Smooth muscle cell (in vitro differentiated cells): ENCODE results near the gene RAET1E. TPM values are rescaled to one million over a fixed set of nuclear protein-coding genes. Genes with fewer than 3 reads are reported as not detected.
"Not testable (repeated sequence)": the region's sequence is repeated elsewhere in the genome, so short reads cannot be mapped to it uniquely, and the experiment has no call there.

ENCODE experiments used
- DNase-seq: peaks from one replicate; lab custom pipeline; 2025; ENCODE audit not compliant: unreplicated experiment; lab: John Stamatoyannopoulos, UW
- H2AFZ ChIP-seq: fragments of 200-600 bp; sonication (generic); 2 replicates; pipeline ENCODE4 v1.6.0; 2016; ENCODE audit warnings: antibody characterized with exemption, low read depth, mild to moderate bottlenecking
- H3F3A ChIP-seq: fragments of 200-600 bp; sonication (generic); 2 replicates; pipeline ENCODE4 v1.6.0; 2017; ENCODE audit warnings: antibody characterized with exemption, low read depth
- H3K27ac ChIP-seq: fragments of 200-600 bp; sonication (generic); 2 replicates; pipeline ENCODE4 v1.5.1; 2016; ENCODE audit warnings: low read depth, mild to moderate bottlenecking
- H3K27me3 ChIP-seq: fragments of 200-600 bp; sonication (generic); 2 replicates; pipeline ENCODE4 v1.6.1; 2016; ENCODE audit warnings: low read depth, mild to moderate bottlenecking
- H3K36me3 ChIP-seq: fragments of 200-600 bp; sonication (generic); 2 replicates; pipeline ENCODE4 v1.5.1; 2016; ENCODE audit warnings: low read depth
- H3K4me1 ChIP-seq: fragments of 200-600 bp; sonication (generic); 2 replicates; pipeline ENCODE4 v1.5.1; 2016; ENCODE audit warnings: low read depth
- H3K4me2 ChIP-seq: fragments of 200-600 bp; sonication (generic); 2 replicates; pipeline ENCODE4 v1.6.0; 2016; ENCODE audit warnings: mild to moderate bottlenecking
- H3K4me3 ChIP-seq: fragments of 200-600 bp; sonication (generic); 2 replicates; pipeline ENCODE4 v1.5.1; 2016; ENCODE audit warnings: mild to moderate bottlenecking
- H3K79me2 ChIP-seq: fragments of 200-600 bp; sonication (generic); 2 replicates; pipeline ENCODE4 v1.6.0; 2016; ENCODE audit warnings: low read depth, mild to moderate bottlenecking
- H3K9ac ChIP-seq: fragments of 200-600 bp; sonication (generic); 2 replicates; pipeline ENCODE4 v1.6.0; 2016; ENCODE audit warnings: low read depth
- H3K9me3 ChIP-seq: fragments of 200-600 bp; sonication (generic); replicated peaks from 2 replicates; pipeline ENCODE4 v1.5.1; 2016; ENCODE audit warnings: low read depth
- H4K20me1 ChIP-seq: fragments of 200-600 bp; sonication (generic); 2 replicates; pipeline ENCODE4 v1.6.0; 2016; ENCODE audit warnings: low read depth
- WGBS: methylation state at CpG from one replicate; pipeline ENCODE4 v1.1.7; 2016; ENCODE audit warnings: low lambda C conversion rate; 5-methylcytosine and 5-hydroxymethylcytosine counted together
- polyA plus RNA-seq: library from polyadenylated mRNA; unstranded; fragments of >200 nt; fragmentation: Nextera tagmentation; extraction: Ambion mirVana; gene quantifications from 2 replicates; pipeline ENCODE4 v1.2.1, GENCODE V29; 2016
- total RNA-seq: library from RNA; depleted of rRNA; stranded (reverse); fragments of >200 nt; gene quantifications from 2 replicates; pipeline ENCODE4 v1.2.3, GENCODE V29; 2014
- TF ChIP-seq, protein P1 (sequence below): fragments of 200-600 bp; sonication (generic); IDR thresholded peaks from 2 replicates; pipeline ENCODE4 v1.5.1; 2017; ENCODE audit warnings: borderline replicate concordance, mild to moderate bottlenecking, antibody characterized with exemption; ENCODE audit not compliant: insufficient read depth, poor library complexity, severe bottlenecking

The RAET1E gene
- total and polyA plus RNA-seq, 2 experiments from 2014 or later = not detected

DNA sequence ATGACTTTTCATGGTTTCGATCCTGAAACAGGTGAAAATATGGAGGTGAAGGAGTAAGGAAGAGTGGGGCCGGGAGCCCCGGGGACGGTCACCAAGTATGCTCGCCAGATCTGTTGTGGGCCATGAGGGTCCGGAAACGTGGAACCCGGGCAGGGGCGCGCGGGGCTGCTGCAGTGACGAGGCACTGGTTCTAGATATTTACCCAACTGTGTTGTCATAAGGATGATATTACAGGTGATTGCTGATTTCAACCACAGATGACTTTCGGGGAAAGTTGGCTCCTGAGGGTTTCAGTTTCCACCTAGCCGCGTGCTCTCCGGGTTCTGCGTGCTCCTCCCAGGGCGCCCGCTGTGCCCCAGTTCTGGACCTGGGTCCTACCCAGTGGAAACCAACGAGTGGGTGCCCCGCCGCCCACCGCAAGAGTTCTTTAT lies 12.8 kb upstream of the RAET1E start:
- TF ChIP-seq, protein P1, sequence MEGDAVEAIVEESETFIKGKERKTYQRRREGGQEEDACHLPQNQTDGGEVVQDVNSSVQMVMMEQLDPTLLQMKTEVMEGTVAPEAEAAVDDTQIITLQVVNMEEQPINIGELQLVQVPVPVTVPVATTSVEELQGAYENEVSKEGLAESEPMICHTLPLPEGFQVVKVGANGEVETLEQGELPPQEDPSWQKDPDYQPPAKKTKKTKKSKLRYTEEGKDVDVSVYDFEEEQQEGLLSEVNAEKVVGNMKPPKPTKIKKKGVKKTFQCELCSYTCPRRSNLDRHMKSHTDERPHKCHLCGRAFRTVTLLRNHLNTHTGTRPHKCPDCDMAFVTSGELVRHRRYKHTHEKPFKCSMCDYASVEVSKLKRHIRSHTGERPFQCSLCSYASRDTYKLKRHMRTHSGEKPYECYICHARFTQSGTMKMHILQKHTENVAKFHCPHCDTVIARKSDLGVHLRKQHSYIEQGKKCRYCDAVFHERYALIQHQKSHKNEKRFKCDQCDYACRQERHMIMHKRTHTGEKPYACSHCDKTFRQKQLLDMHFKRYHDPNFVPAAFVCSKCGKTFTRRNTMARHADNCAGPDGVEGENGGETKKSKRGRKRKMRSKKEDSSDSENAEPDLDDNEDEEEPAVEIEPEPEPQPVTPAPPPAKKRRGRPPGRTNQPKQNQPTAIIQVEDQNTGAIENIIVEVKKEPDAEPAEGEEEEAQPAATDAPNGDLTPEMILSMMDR = no peak
- Histone ChIP-seq H3K27ac (no peak overlapping the region), H3K4me3 (no peak overlapping the region), H3K4me1 (no peaks in the 10 kb centered on the region), H2AFZ (no peak overlapping the region), H3K9ac (no peak overlapping the region), H3K4me2 (no peak overlapping the region), H3K36me3 (no peaks in the 10 kb centered on the region), H3K9me3 (no peaks in the 10 kb centered on the region), H4K20me1 (no peaks in the 10 kb centered on the region), H3K27me3 (peaks cover 10% of the 10 kb centered on the region), H3F3A (no peaks in the 10 kb centered on the region), H3K79me2 (no peaks in the 10 kb centered on the region)
- 95% methylated on average over 19 of the region's 23 CpGs for WGBS
- no peak for DNase-seq

DNA sequence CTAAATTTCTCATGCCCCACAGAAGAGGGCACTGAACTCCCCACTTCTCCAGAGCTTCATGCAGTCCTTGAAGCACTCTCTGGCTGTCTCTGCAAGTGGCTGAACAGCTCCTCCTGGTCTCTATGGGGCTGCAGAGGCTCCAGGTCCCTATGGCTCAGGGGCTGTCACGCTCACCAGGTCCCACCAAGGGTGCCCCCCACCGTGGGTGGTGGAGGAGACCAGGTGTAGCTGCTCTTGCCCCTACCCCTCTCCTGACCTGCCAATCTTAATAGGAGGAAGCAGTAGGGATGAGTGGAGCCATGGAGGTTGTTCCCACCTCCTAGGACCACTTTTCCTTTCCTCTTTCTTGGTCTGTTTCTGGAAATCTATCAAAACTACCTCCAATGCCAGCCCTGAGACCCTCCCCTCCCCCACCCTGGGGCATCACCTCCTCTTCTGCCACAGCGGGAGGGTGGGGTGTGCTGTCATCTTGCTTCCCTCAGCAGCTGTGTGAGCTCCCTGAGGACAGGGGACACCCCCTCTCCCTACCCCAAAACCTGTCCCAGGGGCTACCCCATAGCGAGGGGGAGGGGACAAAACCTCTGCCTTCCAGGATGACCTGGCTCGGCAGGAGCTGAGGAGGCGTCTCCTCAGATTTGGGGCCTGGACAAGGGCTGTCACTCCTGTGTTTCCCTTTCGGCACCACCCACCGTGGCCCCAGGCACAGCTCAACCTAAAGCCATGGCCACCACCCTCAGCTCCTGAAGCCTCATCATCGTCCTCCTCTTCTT lies 12.0 kb upstream of the RAET1E start:
- no peak overlapping the region for H3K4me3 ChIP-seq
- H3F3A ChIP-seq = no peaks in the 10 kb centered on the region
- peaks cover 10% of the 10 kb centered on the region for H3K27me3 ChIP-seq
- 91% methylated on average over 9 of the region's 9 CpGs for WGBS
- no peaks in the 10 kb centered on the region for H3K36me3 ChIP-seq
- H3K9ac ChIP-seq = no peak overlapping the region
- no peak for DNase-seq
- TF ChIP-seq, protein P1 = no peak
- H3K27ac ChIP-seq = no peak overlapping the region
- H3K4me2 ChIP-seq = no peak overlapping the region
- H3K9me3 ChIP-seq = no peaks in the 10 kb centered on the region
- no peaks in the 10 kb centered on the region for H3K4me1 ChIP-seq
- no peaks in the 10 kb centered on the region for H4K20me1 ChIP-seq
- H3K79me2 ChIP-seq = no peaks in the 10 kb centered on the region
- H2AFZ ChIP-seq = no peak overlapping the region

DNA sequence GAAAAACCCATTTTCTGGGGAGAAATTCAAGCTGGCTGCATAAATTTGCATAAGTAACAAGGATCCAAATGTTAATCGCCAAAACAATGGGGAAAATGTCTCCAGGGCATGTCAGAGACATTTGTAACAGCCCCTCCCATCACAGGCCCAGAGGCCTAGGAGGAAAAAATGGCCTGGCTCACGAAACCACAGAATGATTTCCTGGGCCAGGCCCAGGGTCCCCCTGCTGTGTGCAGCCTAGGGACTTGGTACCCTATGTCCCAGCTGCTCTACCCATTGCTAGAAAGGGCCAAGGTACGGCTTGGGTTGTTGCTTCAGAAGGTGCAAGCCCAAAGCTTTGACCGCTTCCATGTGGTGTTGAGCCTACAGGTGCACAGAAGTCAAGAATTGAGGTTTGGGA lies 10.6 kb upstream of the RAET1E start:
- not testable (repeated sequence) for H3K4me1 ChIP-seq, H3K9me3 ChIP-seq, H3K79me2 ChIP-seq, H3K4me3 ChIP-seq, H3K36me3 ChIP-seq, H3K9ac ChIP-seq, H2AFZ ChIP-seq, DNase-seq, H3K4me2 ChIP-seq, H4K20me1 ChIP-seq, H3F3A ChIP-seq, H3K27ac ChIP-seq
- WGBS = 70% methylated on average over 4 of the region's 4 CpGs
- H3K27me3 ChIP-seq = peaks cover 10% of the 10 kb centered on the region

DNA sequence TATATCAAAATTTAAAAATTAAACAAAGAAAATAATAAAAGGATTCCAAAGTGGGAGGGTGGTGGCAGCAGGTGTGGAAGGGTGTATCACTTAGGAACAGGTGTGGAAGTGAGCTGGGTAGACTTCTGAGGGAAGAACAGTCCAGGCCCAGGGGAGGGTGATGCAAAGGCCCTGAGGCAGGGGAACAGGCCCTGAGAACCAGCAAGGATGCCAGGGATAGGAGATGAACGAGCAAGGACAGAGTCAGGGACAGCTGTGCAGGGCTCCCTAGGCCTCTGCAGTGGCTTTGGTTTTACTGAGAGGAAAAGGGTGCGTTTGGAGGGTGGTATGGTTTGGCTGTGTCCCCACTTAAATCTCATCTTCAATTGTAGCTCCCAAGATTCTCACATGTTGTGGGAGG lies 9.4 kb upstream of the RAET1E start:
- 79% methylated on average over 2 of the region's 2 CpGs for WGBS

More for the DNA sequence above, 9.4 kb upstream of the RAET1E start:
- Histone ChIP-seq H3K9ac (no peak overlapping the region), H3K79me2 (no peaks in the 10 kb centered on the region), H3K36me3 (no peaks in the 10 kb centered on the region), H3K4me2 (no peak overlapping the region), H3K4me1 (no peaks in the 10 kb centered on the region), H3F3A (no peaks in the 10 kb centered on the region), H4K20me1 (no peaks in the 10 kb centered on the region), H3K9me3 (no peaks in the 10 kb centered on the region), H3K27ac (no peak overlapping the region), H2AFZ (no peak overlapping the region), H3K27me3 (peaks cover 15% of the 10 kb centered on the region), H3K4me3 (no peak overlapping the region)
- DNase-seq = no peak
- TF ChIP-seq, protein P1 = no peak
